Progenitor cell of endocrine pancreas (in vitro differentiated cells): ENCODE results near the gene WDR33. TPM values are rescaled to one million over a fixed set of nuclear protein-coding genes. Genes with fewer than 3 reads are reported as not detected.
A peak's percentile ranks its signal among the peaks of the same experiment; 100 is the strongest.

Source experiments
- DNase-seq: peaks from one replicate; pipeline ENCODE4 v3.0.0; 2021; ENCODE audit warnings: low spot score; ENCODE audit not compliant: unreplicated experiment
- H3K27ac Mint-ChIP-seq: 2 replicates; pipeline ENCODE4 v1.8.0; 2021; ENCODE audit warnings: mild to moderate bottlenecking, moderate library complexity, mixed read lengths
- H3K27me3 Mint-ChIP-seq: 2 replicates; pipeline ENCODE4 v1.8.0; 2021; ENCODE audit warnings: mixed read lengths
- H3K36me3 Mint-ChIP-seq: 2 replicates; pipeline ENCODE4 v1.8.0; 2022; ENCODE audit warnings: mixed read lengths; ENCODE audit not compliant: insufficient read depth
- H3K4me1 Mint-ChIP-seq: 2 replicates; pipeline ENCODE4 v1.8.0; 2021; ENCODE audit warnings: low read depth, mixed read lengths
- H3K4me3 Mint-ChIP-seq: 2 replicates; pipeline ENCODE4 v1.8.0; 2021; ENCODE audit warnings: low read depth, mild to moderate bottlenecking, moderate library complexity, mixed read lengths
- H3K9me3 Mint-ChIP-seq: 2 replicates; pipeline ENCODE4 v1.8.0; 2021; ENCODE audit warnings: low read depth, mixed read lengths
- total RNA-seq: library from RNA; stranded (reverse); gene quantifications from 2 replicates; pipeline ENCODE4 v1.2.1, GENCODE V29; 2021
- TF ChIP-seq, protein P1 (sequence below): fragments of 200-600 bp; sonication (generic); IDR thresholded peaks from one replicate; pipeline ENCODE4 v1.5.0; 2021; ENCODE audit warnings: antibody characterized with exemption, mild to moderate bottlenecking; ENCODE audit not compliant: unreplicated experiment

Gene WDR33
- total RNA-seq, 1 donor from 2014 or later = 74.2 TPM

DNA sequence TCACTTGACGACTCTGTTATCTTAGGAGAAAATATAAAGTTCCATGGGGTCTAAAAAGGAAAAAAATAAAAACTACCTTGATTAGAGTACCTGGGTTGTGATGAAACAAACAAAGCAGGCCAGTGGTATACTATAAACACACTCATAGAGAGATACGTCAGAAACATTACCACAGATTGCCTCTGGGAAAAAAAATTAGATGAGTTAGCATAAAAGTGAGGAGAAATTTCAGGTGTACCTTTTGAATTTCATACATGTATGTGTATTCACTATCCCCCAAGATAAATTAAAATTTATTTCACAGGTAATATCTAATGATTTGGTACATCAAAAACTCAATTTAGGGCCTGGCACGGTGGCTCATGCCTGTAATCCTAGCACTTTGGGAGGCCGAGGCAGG, 18.2 kb downstream of the WDR33 start:
- TF ChIP-seq, protein P1, sequence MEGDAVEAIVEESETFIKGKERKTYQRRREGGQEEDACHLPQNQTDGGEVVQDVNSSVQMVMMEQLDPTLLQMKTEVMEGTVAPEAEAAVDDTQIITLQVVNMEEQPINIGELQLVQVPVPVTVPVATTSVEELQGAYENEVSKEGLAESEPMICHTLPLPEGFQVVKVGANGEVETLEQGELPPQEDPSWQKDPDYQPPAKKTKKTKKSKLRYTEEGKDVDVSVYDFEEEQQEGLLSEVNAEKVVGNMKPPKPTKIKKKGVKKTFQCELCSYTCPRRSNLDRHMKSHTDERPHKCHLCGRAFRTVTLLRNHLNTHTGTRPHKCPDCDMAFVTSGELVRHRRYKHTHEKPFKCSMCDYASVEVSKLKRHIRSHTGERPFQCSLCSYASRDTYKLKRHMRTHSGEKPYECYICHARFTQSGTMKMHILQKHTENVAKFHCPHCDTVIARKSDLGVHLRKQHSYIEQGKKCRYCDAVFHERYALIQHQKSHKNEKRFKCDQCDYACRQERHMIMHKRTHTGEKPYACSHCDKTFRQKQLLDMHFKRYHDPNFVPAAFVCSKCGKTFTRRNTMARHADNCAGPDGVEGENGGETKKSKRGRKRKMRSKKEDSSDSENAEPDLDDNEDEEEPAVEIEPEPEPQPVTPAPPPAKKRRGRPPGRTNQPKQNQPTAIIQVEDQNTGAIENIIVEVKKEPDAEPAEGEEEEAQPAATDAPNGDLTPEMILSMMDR = no peak
- no peak overlapping the region for H3K4me3 Mint-ChIP-seq
- no peaks in the 10 kb centered on the region for H3K27me3 Mint-ChIP-seq
- peak overlapping the region; percentile 69 for H3K27ac Mint-ChIP-seq
- no peak for DNase-seq
- peaks cover 22% of the 10 kb centered on the region for H3K36me3 Mint-ChIP-seq
- H3K4me1 Mint-ChIP-seq = peaks cover 9% of the 10 kb centered on the region
- H3K9me3 Mint-ChIP-seq = peaks cover 7% of the 10 kb centered on the region

DNA sequence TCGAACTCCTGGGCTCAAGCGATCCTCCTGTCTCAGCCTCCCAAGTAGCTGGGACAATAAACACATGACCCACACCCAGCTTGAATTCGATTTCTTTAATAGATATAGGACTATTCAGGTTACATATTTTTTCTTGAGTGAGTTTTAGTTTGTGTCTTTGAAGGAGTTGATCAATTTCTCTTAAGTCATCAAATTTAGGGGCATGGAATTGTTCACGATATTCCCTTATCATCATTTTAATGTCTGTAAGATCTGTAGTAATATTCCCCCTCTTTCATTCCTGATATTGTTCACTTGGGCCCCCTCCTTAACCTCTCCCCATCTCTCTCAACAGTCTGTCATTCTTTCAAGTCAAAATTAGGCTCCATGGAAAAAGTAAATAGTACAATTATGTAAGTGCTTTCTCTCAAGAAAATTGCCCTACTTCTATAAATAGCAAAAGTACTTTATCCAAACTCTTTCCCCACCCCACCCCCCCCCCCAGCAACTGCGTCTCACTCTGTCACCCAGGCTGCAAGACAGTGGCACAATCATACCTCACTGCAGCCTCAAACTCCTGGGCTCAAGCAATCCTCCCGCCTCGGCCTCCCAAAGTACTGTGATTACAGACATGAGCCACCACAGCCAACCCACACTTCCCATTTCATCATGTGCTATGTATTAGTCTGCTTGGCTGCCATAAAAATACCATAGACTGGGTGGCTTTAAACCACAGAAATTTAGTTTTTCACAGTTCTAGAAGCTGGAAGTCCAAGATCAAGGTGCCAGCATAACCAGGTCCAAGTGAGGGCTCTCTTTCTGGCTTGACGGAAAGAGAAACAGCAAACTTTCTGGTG, 20.1 kb downstream of the WDR33 start:
- no peak for DNase-seq
- Mint-ChIP-seq H3K4me1 (no peaks in the 10 kb centered on the region), H3K27ac (peak overlapping the region; percentile 7), H3K27me3 (no peaks in the 10 kb centered on the region), H3K36me3 (peaks cover 16% of the 10 kb centered on the region), H3K4me3 (no peak overlapping the region), H3K9me3 (peaks cover 4% of the 10 kb centered on the region)
- TF ChIP-seq, protein P1 = no peak

- TF ChIP-seq, protein P1 = no peak
- no peak for DNase-seq
- no peak overlapping the region for H3K4me3 Mint-ChIP-seq
- H3K4me1 Mint-ChIP-seq = peaks cover 3% of the 10 kb centered on the region
- H3K27me3 Mint-ChIP-seq = no peaks in the 10 kb centered on the region
- peak overlapping the region; percentile 52 for H3K27ac Mint-ChIP-seq
- peaks cover 12% of the 10 kb centered on the region for H3K36me3 Mint-ChIP-seq
- peaks cover 4% of the 10 kb centered on the region for H3K9me3 Mint-ChIP-seq
Measured at GRCh38 chr2:127786048-127786809, 24.7 kb downstream of the WDR33 start.

DNA sequence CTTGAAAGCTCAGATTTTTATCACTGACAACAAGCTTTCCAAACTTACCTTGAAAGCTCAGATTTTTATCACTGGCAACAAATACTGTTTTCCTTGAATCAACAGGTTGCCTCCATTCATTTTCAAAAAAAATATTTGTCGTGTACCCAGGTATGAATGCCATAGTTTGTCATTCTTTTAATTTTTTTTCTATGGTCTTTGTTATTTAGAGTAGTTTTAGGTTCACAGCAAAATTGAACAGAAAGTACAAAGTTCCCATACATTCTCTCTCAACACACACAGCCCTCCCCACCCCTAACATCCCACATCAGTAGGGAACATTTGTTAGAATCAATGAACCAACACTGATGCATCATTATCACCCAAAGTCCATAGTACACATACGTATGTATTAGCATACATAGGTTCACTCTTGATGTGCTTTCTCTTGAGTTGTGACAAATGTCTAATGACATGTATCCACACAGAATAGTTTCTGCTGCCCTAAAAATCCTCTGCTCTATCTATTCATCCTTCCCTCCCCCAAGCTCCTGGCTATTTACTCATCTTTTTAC, 25.9 kb downstream of the WDR33 start:
- DNase-seq = no peak
- TF ChIP-seq, protein P1 = no peak
- H3K9me3 Mint-ChIP-seq = no peaks in the 10 kb centered on the region
- peak overlapping the region; percentile 2 for H3K27ac Mint-ChIP-seq
- H3K27me3 Mint-ChIP-seq = no peaks in the 10 kb centered on the region
- H3K36me3 Mint-ChIP-seq = peaks cover 4% of the 10 kb centered on the region
- H3K4me3 Mint-ChIP-seq = no peak overlapping the region
- peaks cover 5% of the 10 kb centered on the region for H3K4me1 Mint-ChIP-seq

DNA sequence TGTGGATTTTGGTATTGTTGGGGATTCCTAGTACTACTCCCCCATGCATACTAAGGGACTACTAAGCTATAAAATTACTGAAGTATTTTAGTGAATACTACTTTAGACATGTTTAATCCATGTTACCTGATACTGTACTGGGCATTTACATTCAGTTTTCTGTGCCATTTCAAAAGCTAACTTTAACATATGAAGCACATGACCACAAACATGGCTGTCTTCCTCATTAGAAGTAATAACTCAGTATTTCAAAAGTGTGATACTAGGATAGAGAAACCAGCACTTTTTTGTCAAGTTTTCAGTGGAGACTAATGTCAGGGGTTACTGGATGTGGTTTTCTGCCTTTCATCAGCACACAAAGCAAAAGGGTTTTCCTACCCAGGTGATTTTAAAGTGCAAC, 27.9 kb downstream of the WDR33 start:
- peaks cover 7% of the 10 kb centered on the region for H3K36me3 Mint-ChIP-seq
- no peak for DNase-seq
- no peak overlapping the region for H3K4me3 Mint-ChIP-seq
- H3K4me1 Mint-ChIP-seq = peaks cover 9% of the 10 kb centered on the region
- H3K27me3 Mint-ChIP-seq = no peaks in the 10 kb centered on the region
- TF ChIP-seq, protein P1 = no peak
- H3K9me3 Mint-ChIP-seq = peaks cover 3% of the 10 kb centered on the region
- no peak overlapping the region for H3K27ac Mint-ChIP-seq
